HG03280 (cell line): ENCODE measurements around the gene LPGAT1.

Experiments used
- ATAC-seq: cut with Tn5 transposase; IDR thresholded peaks from one replicate; pipeline ENCODE4 v1.9.1; 2021; ENCODE audit warnings: mild to moderate bottlenecking, moderate library complexity; ENCODE audit not compliant: unreplicated experiment

The LPGAT1 gene

GRCh38 chr1:211828584-211829342 is 1.8 kb downstream of the LPGAT1 start:
- ATAC-seq = no peak

- no peak for ATAC-seq
Measured at GRCh38 chr1:211827051-211827450, 3.5 kb downstream of the LPGAT1 start.

- no peak for ATAC-seq
Measured at GRCh38 chr1:211825980-211826379, 4.6 kb downstream of the LPGAT1 start.

GRCh38 chr1:211822677-211823407 is 7.7 kb downstream of the LPGAT1 start:
- no peak for ATAC-seq

- no peak for ATAC-seq
Measured at GRCh38 chr1:211816586-211816985, 14.0 kb downstream of the LPGAT1 start.

GRCh38 chr1:211814313-211814712 is 16.2 kb downstream of the LPGAT1 start:
- no peak for ATAC-seq

- ATAC-seq = no peak
Measured at GRCh38 chr1:211813590-211813989, 17.0 kb downstream of the LPGAT1 start.

- ATAC-seq = no peak
Measured at GRCh38 chr1:211812584-211812983, 18.0 kb downstream of the LPGAT1 start.

GRCh38 chr1:211811848-211812247 is 18.7 kb downstream of the LPGAT1 start:
- no peak for ATAC-seq

- ATAC-seq = no peak
Measured at GRCh38 chr1:211811126-211811525, 19.4 kb downstream of the LPGAT1 start.

GRCh38 chr1:211808475-211808874 is 22.1 kb downstream of the LPGAT1 start:
- ATAC-seq = no peak

- ATAC-seq = no peak
Measured at GRCh38 chr1:211804915-211805314, 25.6 kb downstream of the LPGAT1 start.

- ATAC-seq = no peak
Measured at GRCh38 chr1:211800925-211801607, 29.5 kb downstream of the LPGAT1 start.

- ATAC-seq = no peak
Measured at GRCh38 chr1:211797994-211798393, 32.6 kb downstream of the LPGAT1 start.

- no peak for ATAC-seq
Measured at GRCh38 chr1:211791979-211792378, 38.6 kb downstream of the LPGAT1 start.

GRCh38 chr1:211789641-211790464 is 40.7 kb downstream of the LPGAT1 start:
- ATAC-seq = no peak

GRCh38 chr1:211788626-211789025 is 41.9 kb downstream of the LPGAT1 start:
- no peak for ATAC-seq

GRCh38 chr1:211783897-211784296 is 46.7 kb downstream of the LPGAT1 start:
- no peak for ATAC-seq

- no peak for ATAC-seq
Measured at GRCh38 chr1:211783266-211783665, 47.3 kb downstream of the LPGAT1 start.

- ATAC-seq = no peak
Measured at GRCh38 chr1:211781260-211781659, 49.3 kb downstream of the LPGAT1 start.

- no peak for ATAC-seq
Measured at GRCh38 chr1:211775170-211775569, 55.4 kb downstream of the LPGAT1 start.
